ENCODE data around the gene CDC37.
"Not testable (repeated sequence)": the region's sequence is repeated elsewhere in the genome, so short reads cannot be mapped to it uniquely, and the experiment has no call there.

The CDC37 gene

GRCh38 chr19:10395436-10395835 lies 7.9 kb downstream of the CDC37 start:
- peaks cover 36 to 54% of the 10 kb centered on the region in 2 donors for H3K36me3 ChIP-seq (ENCODE audit: control insufficient read depth in 2 of 2, insufficient read depth in 2 of 2, low read length in 2 of 2)
- H3K9me3 ChIP-seq (ENCODE audit: control insufficient read depth in 2 of 2, low read length in 2 of 2): no peaks in the 10 kb centered on the region
- no peak overlapping the region for H3K9ac ChIP-seq (ENCODE audit: low read depth in 1 of 2, low read length in 2 of 2)
- H3K27me3 ChIP-seq (ENCODE audit: control insufficient read depth in 2 of 2, insufficient read depth in 2 of 2, low read length in 2 of 2): no peaks in the 10 kb centered on the region
- no peak overlapping the region for H3K27ac ChIP-seq (ENCODE audit: low read depth in 2 of 2, low read length in 2 of 2)
- peaks cover 0 to 2% of the 10 kb centered on the region in 2 donors for H3K4me1 ChIP-seq (ENCODE audit: control insufficient read depth in 2 of 2, insufficient read depth in 2 of 2, low read length in 2 of 2)
- H3K4me3 ChIP-seq (ENCODE audit: low read length in 2 of 2): no peak overlapping the region

- Histone ChIP-seq H3K4me1 (ENCODE audit: control insufficient read depth in 2 of 2, insufficient read depth in 2 of 2, low read length in 2 of 2) (peaks cover 0 to 2% of the 10 kb centered on the region in 2 donors), H3K27ac (ENCODE audit: low read depth in 2 of 2, low read length in 2 of 2) (no peak overlapping the region), H3K4me3 (ENCODE audit: low read length in 2 of 2) (no peak overlapping the region), H3K27me3 (ENCODE audit: control insufficient read depth in 2 of 2, insufficient read depth in 2 of 2, low read length in 2 of 2) (no peaks in the 10 kb centered on the region), H3K9me3 (ENCODE audit: control insufficient read depth in 2 of 2, low read length in 2 of 2) (no peaks in the 10 kb centered on the region), H3K9ac (ENCODE audit: low read depth in 1 of 2, low read length in 2 of 2) (no peak overlapping the region), H3K36me3 (ENCODE audit: control insufficient read depth in 2 of 2, insufficient read depth in 2 of 2, low read length in 2 of 2) (peaks cover 36 to 52% of the 10 kb centered on the region in 2 donors)
Observed at GRCh38 chr19:10395003-10395402, 8.3 kb downstream of the CDC37 start.

- H3K4me1 ChIP-seq (ENCODE audit: control insufficient read depth in 2 of 2, insufficient read depth in 2 of 2, low read length in 2 of 2): no peaks in the 10 kb centered on the region
- H3K27ac ChIP-seq (ENCODE audit: low read depth in 2 of 2, low read length in 2 of 2): no peak overlapping the region
- peaks cover 32 to 43% of the 10 kb centered on the region in 2 donors for H3K36me3 ChIP-seq (ENCODE audit: control insufficient read depth in 2 of 2, insufficient read depth in 2 of 2, low read length in 2 of 2)
- H3K9ac ChIP-seq (ENCODE audit: low read depth in 1 of 2, low read length in 2 of 2): no peak overlapping the region
- no peaks in the 10 kb centered on the region for H3K9me3 ChIP-seq (ENCODE audit: control insufficient read depth in 2 of 2, low read length in 2 of 2)
- H3K4me3 ChIP-seq (ENCODE audit: low read length in 2 of 2): no peak overlapping the region
- H3K27me3 ChIP-seq (ENCODE audit: control insufficient read depth in 2 of 2, insufficient read depth in 2 of 2, low read length in 2 of 2): no peaks in the 10 kb centered on the region
Observed at GRCh38 chr19:10393137-10393536, 10.2 kb downstream of the CDC37 start.

GRCh38 chr19:10392120-10392519 lies 11.2 kb downstream of the CDC37 start:
- Histone ChIP-seq H3K9me3 (ENCODE audit: control insufficient read depth in 2 of 2, low read length in 2 of 2) (no peaks in the 10 kb centered on the region), H3K27ac (ENCODE audit: low read depth in 2 of 2, low read length in 2 of 2) (no peak overlapping the region), H3K9ac (ENCODE audit: low read depth in 1 of 2, low read length in 2 of 2) (no peak overlapping the region), H3K36me3 (ENCODE audit: control insufficient read depth in 2 of 2, insufficient read depth in 2 of 2, low read length in 2 of 2) (peaks cover 32 to 40% of the 10 kb centered on the region in 2 donors), H3K4me3 (ENCODE audit: low read length in 2 of 2) (no peak overlapping the region), H3K4me1 (ENCODE audit: control insufficient read depth in 2 of 2, insufficient read depth in 2 of 2, low read length in 2 of 2) (no peaks in the 10 kb centered on the region), H3K27me3 (ENCODE audit: control insufficient read depth in 2 of 2, insufficient read depth in 2 of 2, low read length in 2 of 2) (no peaks in the 10 kb centered on the region)

- peaks cover 27 to 35% of the 10 kb centered on the region in 2 donors for H3K36me3 ChIP-seq (ENCODE audit: control insufficient read depth in 2 of 2, insufficient read depth in 2 of 2, low read length in 2 of 2)
Observed at GRCh38 chr19:10390652-10391286, 12.6 kb downstream of the CDC37 start.

GRCh38 chr19:10389863-10390262 lies 13.5 kb downstream of the CDC37 start:
- H3K9ac ChIP-seq (ENCODE audit: low read depth in 1 of 2, low read length in 2 of 2): no peak overlapping the region
- H3K4me3 ChIP-seq (ENCODE audit: low read length in 2 of 2): no peak overlapping the region
- no peak overlapping the region for H3K27ac ChIP-seq (ENCODE audit: low read depth in 2 of 2, low read length in 2 of 2)
- H3K27me3 ChIP-seq (ENCODE audit: control insufficient read depth in 2 of 2, insufficient read depth in 2 of 2, low read length in 2 of 2): peaks cover 0 to 2% of the 10 kb centered on the region in 2 donors
- no peaks in the 10 kb centered on the region for H3K9me3 ChIP-seq (ENCODE audit: control insufficient read depth in 2 of 2, low read length in 2 of 2)
- H3K36me3 ChIP-seq (ENCODE audit: control insufficient read depth in 2 of 2, insufficient read depth in 2 of 2, low read length in 2 of 2): peaks cover 20 to 28% of the 10 kb centered on the region in 2 donors
- no peaks in the 10 kb centered on the region for H3K4me1 ChIP-seq (ENCODE audit: control insufficient read depth in 2 of 2, insufficient read depth in 2 of 2, low read length in 2 of 2)

More at GRCh38 chr19:10390652-10391286, 12.6 kb downstream of the CDC37 start:
- Histone ChIP-seq H3K4me1 (ENCODE audit: control insufficient read depth in 2 of 2, insufficient read depth in 2 of 2, low read length in 2 of 2) (no peaks in the 10 kb centered on the region), H3K27me3 (ENCODE audit: control insufficient read depth in 2 of 2, insufficient read depth in 2 of 2, low read length in 2 of 2) (peaks cover 0 to 2% of the 10 kb centered on the region in 2 donors), H3K4me3 (ENCODE audit: low read length in 2 of 2) (no peak overlapping the region), H3K9me3 (ENCODE audit: control insufficient read depth in 2 of 2, low read length in 2 of 2) (no peaks in the 10 kb centered on the region), H3K9ac (ENCODE audit: low read depth in 1 of 2, low read length in 2 of 2) (no peak overlapping the region), H3K27ac (ENCODE audit: low read depth in 2 of 2, low read length in 2 of 2) (no peak overlapping the region)

GRCh38 chr19:10388957-10389356 lies 14.4 kb downstream of the CDC37 start:
- H3K27ac ChIP-seq (ENCODE audit: low read depth in 2 of 2, low read length in 2 of 2): no peak overlapping the region
- H3K9me3 ChIP-seq (ENCODE audit: control insufficient read depth in 2 of 2, low read length in 2 of 2): no peaks in the 10 kb centered on the region

GRCh38 chr19:10384580-10384979 lies 18.8 kb downstream of the CDC37 start:
- Histone ChIP-seq H3K9ac (ENCODE audit: low read depth in 1 of 2, low read length in 2 of 2) (no peak overlapping the region), H3K36me3 (ENCODE audit: control insufficient read depth in 2 of 2, insufficient read depth in 2 of 2, low read length in 2 of 2) (no peaks in the 10 kb centered on the region)

More at GRCh38 chr19:10388957-10389356, 14.4 kb downstream of the CDC37 start:
- H3K36me3 ChIP-seq (ENCODE audit: control insufficient read depth in 2 of 2, insufficient read depth in 2 of 2, low read length in 2 of 2): peaks cover 17 to 22% of the 10 kb centered on the region in 2 donors
- no peaks in the 10 kb centered on the region for H3K4me1 ChIP-seq (ENCODE audit: control insufficient read depth in 2 of 2, insufficient read depth in 2 of 2, low read length in 2 of 2)
- peaks cover 0 to 2% of the 10 kb centered on the region in 2 donors for H3K27me3 ChIP-seq (ENCODE audit: control insufficient read depth in 2 of 2, insufficient read depth in 2 of 2, low read length in 2 of 2)
- H3K4me3 ChIP-seq (ENCODE audit: low read length in 2 of 2): no peak overlapping the region
- no peak overlapping the region for H3K9ac ChIP-seq (ENCODE audit: low read depth in 1 of 2, low read length in 2 of 2)

GRCh38 chr19:10383223-10383499 lies 20.2 kb downstream of the CDC37 start:
- H3K27me3 ChIP-seq (ENCODE audit: control insufficient read depth in 2 of 2, insufficient read depth in 2 of 2, low read length in 2 of 2); H3K36me3 ChIP-seq (ENCODE audit: control insufficient read depth in 2 of 2, insufficient read depth in 2 of 2, low read length in 2 of 2); H3K9me3 ChIP-seq (ENCODE audit: control insufficient read depth in 2 of 2, low read length in 2 of 2); H3K4me3 ChIP-seq (ENCODE audit: low read length in 2 of 2); H3K27ac ChIP-seq (ENCODE audit: low read depth in 2 of 2, low read length in 2 of 2); H3K9ac ChIP-seq (ENCODE audit: low read depth in 1 of 2, low read length in 2 of 2): not testable (repeated sequence)
- H3K4me1 ChIP-seq (ENCODE audit: control insufficient read depth in 2 of 2, insufficient read depth in 2 of 2, low read length in 2 of 2): peaks cover 10 to 12% of the 10 kb centered on the region in 2 donors

More at GRCh38 chr19:10384580-10384979, 18.8 kb downstream of the CDC37 start:
- Histone ChIP-seq H3K9me3 (ENCODE audit: control insufficient read depth in 2 of 2, low read length in 2 of 2) (no peaks in the 10 kb centered on the region), H3K27ac (ENCODE audit: low read depth in 2 of 2, low read length in 2 of 2) (no peak overlapping the region), H3K27me3 (ENCODE audit: control insufficient read depth in 2 of 2, insufficient read depth in 2 of 2, low read length in 2 of 2) (peaks cover 0 to 2% of the 10 kb centered on the region in 2 donors), H3K4me3 (ENCODE audit: low read length in 2 of 2) (no peak overlapping the region), H3K4me1 (ENCODE audit: control insufficient read depth in 2 of 2, insufficient read depth in 2 of 2, low read length in 2 of 2) (peaks cover 8 to 9% of the 10 kb centered on the region in 2 donors)

GRCh38 chr19:10380313-10381102 lies 22.8 kb downstream of the CDC37 start, which contains the start of gene TYK2:
Gene TYK2 (minus strand): TSS chr19:10380572. CDS start chr19:10378406, 2,166 bp downstream.
- Histone ChIP-seq H3K4me1 (ENCODE audit: control insufficient read depth in 2 of 2, insufficient read depth in 2 of 2, low read length in 2 of 2) (peaks cover 10 to 12% of the 10 kb centered on the region in 2 donors), H3K36me3 (ENCODE audit: control insufficient read depth in 2 of 2, insufficient read depth in 2 of 2, low read length in 2 of 2) (peaks cover 0 to 8% of the 10 kb centered on the region in 2 donors), H3K27ac (ENCODE audit: low read depth in 2 of 2, low read length in 2 of 2) (peak within 1 kb of the TSS; percentile 72 to 86), H3K4me3 (ENCODE audit: low read length in 2 of 2) (peak within 1 kb of the TSS; percentile 87 to 97), H3K9ac (ENCODE audit: low read depth in 1 of 2, low read length in 2 of 2) (peak within 1 kb of the TSS; percentile 94), H3K27me3 (ENCODE audit: control insufficient read depth in 2 of 2, insufficient read depth in 2 of 2, low read length in 2 of 2) (no peaks in the 10 kb centered on the region), H3K9me3 (ENCODE audit: control insufficient read depth in 2 of 2, low read length in 2 of 2) (no peaks in the 10 kb centered on the region)

Data from mucosa of rectum (tissue), 2 donors.